ENCODE measurements around the gene GPC3.

GPC3 gene

DNA sequence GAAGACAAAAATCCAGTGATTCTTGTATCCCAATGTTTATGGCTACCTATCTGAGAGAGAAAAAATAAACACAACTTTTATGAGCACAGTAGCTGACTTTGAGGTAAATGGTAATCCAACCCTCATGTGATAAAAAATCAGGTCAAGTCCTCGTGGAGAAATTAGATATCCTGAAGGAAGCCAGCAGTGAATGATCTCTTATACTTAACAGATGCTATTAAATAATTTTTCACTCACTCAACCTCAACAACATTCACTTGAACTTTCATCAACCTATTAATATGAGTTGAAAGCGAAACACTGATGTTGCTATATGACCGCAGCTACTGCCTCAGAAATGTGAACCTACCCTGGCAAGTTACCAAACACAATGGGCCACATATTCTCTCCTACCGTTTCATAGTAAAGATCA is 105.4 kb downstream of the GPC3 start:
- no peak for DNase-seq

DNA sequence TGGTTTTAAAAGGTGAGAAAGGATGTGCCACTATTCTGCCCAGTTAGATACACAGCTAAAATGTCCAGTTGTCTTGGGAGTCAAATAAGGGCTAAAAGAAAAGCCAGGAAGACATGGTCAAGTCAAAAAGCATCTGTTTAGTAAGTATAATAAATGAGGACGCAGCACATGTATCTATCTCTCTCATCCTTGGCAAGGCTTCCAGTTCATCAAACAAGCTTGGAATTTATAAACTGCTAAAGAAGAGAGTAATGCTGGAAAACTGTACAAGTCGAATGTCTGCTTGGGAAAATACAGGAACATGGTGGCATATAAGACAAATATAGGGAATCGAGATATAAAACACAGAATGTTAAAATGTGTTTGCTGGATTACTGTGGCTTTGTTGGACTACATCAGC is 106.7 kb downstream of the GPC3 start:
- no peak for DNase-seq

DNA sequence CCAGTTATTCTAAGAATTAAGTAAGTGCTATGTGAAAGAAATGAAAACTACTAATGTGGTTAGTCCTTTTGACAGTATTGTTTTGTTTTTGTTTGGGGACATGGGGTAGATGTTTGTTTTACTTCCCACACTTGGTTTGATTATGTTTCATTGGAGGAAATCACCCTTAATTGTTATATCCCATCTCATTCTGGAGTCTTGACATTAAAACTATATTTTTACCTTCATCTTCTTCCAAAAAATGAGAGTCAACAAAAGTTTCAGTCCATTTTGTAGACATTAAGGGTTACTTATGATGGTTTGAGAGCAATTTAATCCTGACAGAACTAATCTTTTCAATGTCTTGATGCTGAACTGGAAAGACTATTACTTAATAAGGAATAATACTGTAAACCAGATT is 108.7 kb downstream of the GPC3 start:
- no peak for DNase-seq

- no peak for DNase-seq
Measured at GRCh38 chrX:133869270-133869669, 116.1 kb downstream of the GPC3 start.

DNA sequence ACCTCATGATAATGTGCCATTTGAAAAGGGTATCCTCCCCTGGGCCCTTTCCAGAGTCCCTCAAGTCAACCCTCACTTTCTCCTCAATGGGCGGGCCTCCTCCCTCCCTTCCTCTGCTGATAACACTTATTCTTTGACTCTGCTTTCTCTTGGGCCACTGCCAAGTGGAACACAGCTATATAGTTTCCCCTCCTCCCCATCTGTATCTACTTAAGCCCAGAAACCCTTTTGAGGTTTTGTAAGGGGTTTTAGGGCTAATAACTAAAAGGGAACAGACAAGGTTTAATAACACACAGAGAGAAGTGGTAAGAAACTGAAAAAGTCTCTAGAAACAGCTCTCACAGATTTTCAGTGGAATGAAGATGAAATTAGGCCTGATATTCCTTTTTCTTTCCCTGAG is 116.7 kb downstream of the GPC3 start:
- DNase-seq: no peak

DNA sequence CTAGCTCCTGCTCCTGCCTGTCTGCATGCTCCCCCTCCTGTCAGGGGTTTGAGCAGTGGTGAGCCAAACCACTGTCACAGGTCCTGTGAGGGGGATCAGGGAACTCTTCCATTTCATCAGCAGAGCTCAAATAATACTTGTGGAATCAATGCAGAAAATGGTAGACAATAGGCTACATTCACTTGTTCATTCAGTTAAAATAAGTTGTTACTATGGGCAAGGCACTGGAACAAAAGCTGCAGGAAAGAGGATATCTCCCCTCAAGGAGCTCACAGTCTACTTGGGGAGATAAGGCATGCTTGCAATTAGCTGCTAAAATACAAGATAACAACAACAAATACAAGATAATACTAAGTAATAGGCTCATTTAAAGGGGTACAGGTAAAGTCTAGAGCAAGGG is 117.1 kb downstream of the GPC3 start:
- DNase-seq: no peak

DNA sequence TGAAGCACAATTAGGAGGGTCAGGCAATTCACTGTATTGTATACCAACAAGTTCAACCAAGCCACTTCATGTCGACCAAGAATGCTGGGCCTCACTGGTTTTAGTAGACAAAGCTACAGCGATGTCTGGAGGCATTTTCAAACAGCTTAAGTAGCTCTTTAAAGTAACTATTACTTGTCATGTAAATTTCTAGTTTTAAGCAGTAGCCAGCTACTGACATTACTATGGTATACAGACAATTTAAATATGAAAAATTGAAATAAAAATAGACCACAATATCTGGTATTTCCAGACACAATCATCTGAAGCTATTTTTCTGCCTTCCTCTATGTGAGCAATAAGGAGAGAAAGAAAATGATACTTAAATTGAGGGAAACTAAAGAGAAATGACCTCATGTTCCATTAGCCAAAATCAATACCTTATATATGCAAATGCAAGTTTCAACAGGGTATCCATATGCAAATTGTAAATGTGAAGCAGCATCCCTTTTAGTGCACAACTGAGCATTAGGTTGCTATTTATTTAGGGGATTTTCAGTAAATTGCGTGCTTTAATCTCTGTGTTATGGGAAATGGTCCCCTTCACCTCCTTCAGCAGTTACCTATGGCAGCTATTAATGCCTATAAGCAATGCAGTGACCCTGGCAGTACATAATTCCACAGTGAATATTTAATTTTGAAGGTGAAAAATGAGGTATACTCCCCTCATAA is 119.5 kb downstream of the GPC3 start:
- no peak for DNase-seq

DNA sequence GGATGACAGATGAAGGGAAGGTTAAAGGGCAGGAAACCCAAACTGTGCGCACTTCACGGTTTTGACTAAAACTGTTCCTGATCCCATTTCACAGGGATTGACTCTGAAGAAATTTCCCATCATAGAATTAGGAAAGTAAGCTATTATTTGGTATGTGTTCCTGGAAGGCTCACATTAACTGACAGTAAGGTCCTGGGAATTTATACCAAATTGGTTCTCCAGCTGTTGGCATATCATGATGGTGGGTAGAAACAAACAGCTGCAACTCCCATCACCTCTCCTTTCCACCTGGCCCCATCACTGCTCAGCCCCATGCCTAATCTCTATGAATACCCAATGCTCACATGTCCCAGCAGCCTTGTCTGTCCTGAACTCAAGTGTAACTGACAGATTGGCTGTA is 121.2 kb downstream of the GPC3 start:
- DNase-seq: no peak

DNA sequence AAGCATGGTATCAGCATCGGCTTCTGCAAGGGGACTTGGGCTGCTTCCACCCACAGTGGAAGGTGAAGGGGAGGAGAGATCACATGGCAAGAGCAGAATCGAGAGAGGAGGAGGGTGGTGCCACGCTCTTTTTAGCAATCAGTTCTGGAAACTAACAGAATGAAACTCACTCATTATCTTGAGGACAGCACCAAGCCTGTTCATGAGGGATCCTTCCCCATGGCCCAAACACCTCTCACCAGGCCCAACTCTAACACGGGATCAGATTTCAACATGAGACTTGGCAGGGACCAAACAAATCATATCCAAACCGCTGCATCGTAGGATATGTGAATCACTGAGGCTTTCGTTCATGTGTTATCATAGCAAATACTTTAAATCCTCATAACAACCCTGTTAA is 125.5 kb downstream of the GPC3 start:
- no peak for DNase-seq

DNA sequence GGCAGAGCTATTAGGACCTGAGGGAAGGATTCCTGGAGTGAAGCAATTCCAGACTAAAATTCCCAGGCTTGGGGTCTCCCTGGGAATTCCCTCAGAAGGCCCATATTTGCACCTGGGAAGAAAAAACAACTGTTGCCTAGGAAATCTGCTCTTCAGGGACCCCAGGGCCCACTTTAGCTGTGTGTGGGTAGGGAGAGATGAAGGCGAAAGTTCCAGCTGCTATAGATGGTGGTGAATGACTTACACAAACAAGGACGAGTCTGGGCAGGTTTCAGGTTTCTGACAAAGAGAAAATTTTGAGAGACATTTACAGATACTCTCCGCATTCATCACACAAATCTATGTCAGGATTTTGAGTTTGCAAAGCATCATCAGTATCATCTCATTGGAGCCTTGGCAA is 126.1 kb downstream of the GPC3 start:
- DNase-seq: no peak

DNA sequence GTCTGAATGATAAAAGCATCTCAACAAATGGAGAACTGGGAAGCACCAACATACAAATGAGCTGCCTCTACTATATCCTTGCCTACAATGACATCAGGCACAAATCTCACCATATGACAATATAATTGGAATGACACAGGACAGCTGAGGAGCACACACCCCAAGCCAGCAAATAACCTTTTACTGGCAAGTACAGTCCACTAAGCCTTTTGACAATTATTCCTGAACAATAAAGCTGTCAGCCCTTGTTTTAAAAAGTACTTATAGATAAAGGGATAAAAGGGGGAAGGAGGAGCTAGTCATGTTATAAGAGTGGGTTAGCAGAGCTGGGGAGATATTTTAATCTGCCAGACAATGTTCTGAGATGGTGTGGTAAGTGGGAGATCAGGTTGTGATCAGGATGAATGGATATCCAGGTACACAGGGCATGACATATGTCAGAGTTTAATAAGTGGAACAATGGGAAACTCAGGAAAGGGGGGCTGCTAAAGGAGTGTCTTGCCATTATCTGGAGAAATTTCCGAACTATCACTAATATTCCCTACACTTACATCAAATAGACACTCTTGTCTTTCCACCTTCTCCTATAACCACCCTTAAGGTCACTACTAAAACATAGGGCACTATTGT is 127.6 kb downstream of the GPC3 start:
- no peak for DNase-seq

DNA sequence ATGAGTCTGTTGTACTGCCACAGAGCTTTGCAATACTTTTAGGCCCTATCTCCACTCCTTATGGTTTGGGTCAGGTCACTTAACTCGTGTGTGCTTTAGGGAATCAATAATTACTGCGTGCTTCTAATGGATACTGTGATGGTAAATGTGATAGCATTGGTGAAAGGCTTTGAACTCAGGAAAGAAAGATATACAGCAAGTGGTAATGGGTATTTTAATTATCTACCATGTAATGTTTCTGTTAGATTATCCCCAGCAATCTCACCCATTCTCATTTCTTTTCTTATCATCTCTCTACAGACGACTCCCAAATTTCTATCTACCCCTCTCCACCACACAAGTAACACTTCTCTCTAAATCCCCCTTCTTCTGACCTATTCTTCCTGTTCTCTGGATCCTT is 128.6 kb downstream of the GPC3 start:
- DNase-seq: no peak

DNA sequence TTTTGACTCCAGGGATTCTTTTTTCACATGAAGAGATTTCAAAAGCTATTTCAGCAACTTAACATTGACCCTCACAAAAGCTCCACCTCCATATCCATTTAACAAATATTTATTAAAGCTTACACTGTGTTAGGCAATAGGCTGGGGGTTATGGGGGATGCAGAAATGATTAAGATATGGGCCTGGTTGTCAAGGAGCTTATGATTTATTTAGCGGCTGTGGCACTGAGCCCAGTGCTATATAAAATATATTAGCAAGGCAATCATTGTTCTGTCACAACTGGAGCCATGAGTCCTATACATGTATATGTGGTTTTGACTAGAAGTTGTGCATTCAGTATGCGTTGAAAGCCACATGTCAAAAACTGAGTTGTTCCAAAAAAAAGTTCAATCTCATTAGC is 131.1 kb downstream of the GPC3 start:
- no peak for DNase-seq

GRCh38 chrX:133852837-133853356 is 132.5 kb downstream of the GPC3 start:
- DNase-seq: no peak

GRCh38 chrX:133852401-133852800 is 133.0 kb downstream of the GPC3 start:
- no peak for DNase-seq

- no peak for DNase-seq
Measured at GRCh38 chrX:133850399-133850798, 135.0 kb downstream of the GPC3 start.

- no peak for DNase-seq
Measured at GRCh38 chrX:133849676-133850075, 135.7 kb downstream of the GPC3 start.

DNA sequence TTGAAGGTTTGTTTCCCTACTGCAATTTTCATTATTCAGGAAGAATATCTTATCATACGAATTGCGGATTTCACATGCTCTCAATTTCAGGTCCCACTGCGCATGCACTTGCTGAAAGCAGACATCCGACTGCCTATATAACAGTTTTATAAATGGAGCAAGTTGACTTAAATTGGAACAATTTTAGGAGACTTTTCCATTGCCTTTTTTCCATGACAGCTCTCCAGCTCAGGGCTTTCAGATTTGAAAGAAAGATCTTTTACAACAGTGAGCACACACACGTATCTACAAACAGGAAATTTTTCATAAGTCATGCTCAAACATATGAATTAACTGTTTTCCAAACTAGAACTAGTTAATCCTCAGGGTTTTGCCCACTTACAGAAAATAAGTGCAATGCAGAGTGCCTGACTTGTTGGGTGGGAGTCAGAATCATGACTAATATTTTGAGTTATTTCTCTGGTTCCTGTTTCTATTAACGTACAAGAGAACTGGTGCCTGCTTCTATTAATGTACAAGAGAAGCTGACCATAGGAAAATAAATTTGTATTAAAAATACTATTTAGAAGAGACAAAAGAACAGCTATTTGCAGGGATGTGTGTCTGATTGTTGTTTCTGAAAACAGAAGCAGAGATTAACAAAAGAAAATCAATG is 137.9 kb downstream of the GPC3 start:
- DNase-seq: no peak

- DNase-seq: no peak
Measured at GRCh38 chrX:133846311-133846710, 139.1 kb downstream of the GPC3 start.

DNA sequence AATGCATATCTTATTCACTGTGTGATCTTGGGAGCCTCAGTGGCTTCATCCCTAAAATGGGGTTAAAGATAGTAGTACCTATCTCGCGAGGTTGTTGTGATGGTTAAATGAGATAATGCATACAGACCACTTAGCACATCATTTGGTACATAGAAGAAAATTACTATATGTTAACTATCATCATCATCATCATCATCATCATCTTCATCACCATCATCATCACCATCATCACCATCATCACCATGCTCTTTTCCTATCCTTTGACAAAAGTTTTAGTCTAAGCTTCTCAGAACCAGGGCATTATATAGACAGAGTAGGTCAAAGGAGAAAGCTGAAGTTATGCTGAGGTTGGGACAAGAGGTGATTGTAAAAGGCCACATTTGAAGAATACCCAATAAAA is 145.0 kb downstream of the GPC3 start:
- DNase-seq: no peak

DNA sequence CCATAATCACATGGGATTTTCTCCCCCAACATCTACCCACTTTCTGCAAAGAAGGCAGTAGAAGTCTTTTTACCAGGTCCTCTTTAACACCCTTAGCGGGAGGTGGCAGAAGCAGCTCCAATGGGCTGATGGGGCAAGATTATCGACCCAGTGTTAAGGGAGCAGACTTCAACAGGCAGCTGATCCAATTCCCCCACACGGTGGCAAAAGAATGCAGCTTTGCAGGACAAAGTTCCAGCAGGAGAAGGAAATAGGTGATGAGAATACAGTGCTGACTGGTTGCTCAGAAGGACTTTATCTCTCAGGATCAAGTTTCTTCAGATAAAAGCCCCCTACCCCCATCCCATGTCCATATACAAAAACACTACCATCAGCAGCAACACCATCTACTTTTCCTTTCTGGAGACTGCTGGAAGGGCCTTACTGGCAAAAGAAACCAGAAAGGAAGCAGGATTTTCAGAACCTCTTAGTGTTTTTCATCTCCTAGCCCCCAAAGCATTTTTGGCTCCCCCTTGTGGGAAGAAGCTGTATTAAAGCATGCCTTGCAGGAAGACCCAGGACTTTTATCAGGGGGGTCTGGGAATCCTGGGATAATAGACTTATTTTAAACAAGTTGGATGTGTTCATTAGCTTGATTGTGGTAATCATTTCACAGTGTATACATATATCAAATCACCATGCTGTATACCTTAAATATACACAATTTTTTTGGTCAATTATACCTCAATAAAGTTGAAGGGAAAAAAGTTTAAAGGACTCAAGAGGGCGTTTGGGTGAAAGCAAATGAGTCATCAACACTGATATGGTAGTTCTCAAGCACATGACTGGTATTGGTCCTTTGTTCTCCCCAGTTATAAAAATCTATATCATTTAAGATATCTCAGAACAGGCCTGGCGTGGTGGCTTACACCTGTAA is 146.4 kb downstream of the GPC3 start:
- peak; percentile 37 for DNase-seq

GRCh38 chrX:133837091-133837490 is 148.3 kb downstream of the GPC3 start:
- DNase-seq: no peak

GRCh38 chrX:133836561-133836960 is 148.8 kb downstream of the GPC3 start:
- no peak for DNase-seq

Data from activated CD4-positive, alpha-beta T cell treated with anti-CD3 and anti-CD28 coated beads, Interleukin-2, amount 50 U/mL, for 16 hours (primary cell).